KBM-7 (cell line): Measurements from ENCODE around the gene SMAD3.
A peak's percentile ranks its signal among the peaks of the same experiment; 100 is the strongest.

ENCODE experiments used
- DNase-seq: peaks from one replicate; pipeline ENCODE4 v3.0.0-alpha.2; 2015
- in situ Hi-C: fragments of 300-500 bp; cut with MboI; formaldehyde crosslinking; loops from 2 replicates; pipeline ENCODE4 v1.14.3; 2020; ENCODE audit warnings: low sequenced_read_pairs, low pct_unique_long_range_greater_than_20kb, mixed read lengths

The SMAD3 gene

GRCh38 chr15:67103869-67104268, 38.5 kb downstream of the SMAD3 start:
- in situ Hi-C loops = no loop called here
- DNase-seq = peak; percentile 68

- DNase-seq = no peak
- in situ Hi-C loops = no loop called here
Measured at GRCh38 chr15:67104510-67104909, 39.1 kb downstream of the SMAD3 start.

- no peak for DNase-seq
- in situ Hi-C loops = no loop called here
Measured at GRCh38 chr15:67105065-67105951, 39.9 kb downstream of the SMAD3 start.

- in situ Hi-C loops = no loop called here
- no peak for DNase-seq
Measured at GRCh38 chr15:67105991-67106763, 40.8 kb downstream of the SMAD3 start.

- no peak for DNase-seq
- in situ Hi-C loops = no loop called here
Measured at GRCh38 chr15:67106764-67107013, 41.3 kb downstream of the SMAD3 start.

GRCh38 chr15:67107014-67107812, 41.8 kb downstream of the SMAD3 start:
- in situ Hi-C loops = no loop called here
- no peak for DNase-seq

GRCh38 chr15:67108122-67108961, 42.9 kb downstream of the SMAD3 start:
- peak; percentile 45 for DNase-seq
- in situ Hi-C loops = no loop called here

- in situ Hi-C loops = no loop called here
- DNase-seq = peak; percentile 87
Measured at GRCh38 chr15:67109141-67110034, 44.0 kb downstream of the SMAD3 start.

GRCh38 chr15:67110361-67110781, 45.0 kb downstream of the SMAD3 start:
- in situ Hi-C loops = no loop called here
- no peak for DNase-seq

GRCh38 chr15:67110958-67111864, 45.8 kb downstream of the SMAD3 start:
- no peak for DNase-seq
- in situ Hi-C loops = no loop called here

GRCh38 chr15:67114046-67114445, 48.6 kb downstream of the SMAD3 start:
- in situ Hi-C loops = no loop called here
- no peak for DNase-seq

GRCh38 chr15:67114846-67115585, 49.6 kb downstream of the SMAD3 start:
- no peak for DNase-seq

GRCh38 chr15:67115586-67115969, 50.2 kb downstream of the SMAD3 start:
- DNase-seq = no peak
- in situ Hi-C loops = no loop called here

More at GRCh38 chr15:67114846-67115585, 49.6 kb downstream of the SMAD3 start:
- in situ Hi-C loops = no loop called here

GRCh38 chr15:67116742-67117141, 51.3 kb downstream of the SMAD3 start:
- DNase-seq = no peak
- in situ Hi-C loops = no loop called here

GRCh38 chr15:67117370-67117769, 52.0 kb downstream of the SMAD3 start:
- DNase-seq = no peak
- in situ Hi-C loops = no loop called here

GRCh38 chr15:67118808-67119207, 53.4 kb downstream of the SMAD3 start:
- no peak for DNase-seq
- in situ Hi-C loops = no loop called here
